Calu3 (cell line): Measurements from ENCODE around the gene C10orf90. TPM values are rescaled to one million over a fixed set of nuclear protein-coding genes. Genes with fewer than 3 reads are reported as not detected.

Source experiments
- BruUV-seq: library from RNA; stranded (reverse); fragments of 400-500 nt; replicated peaks from 2 replicates; lab custom pipeline; 2021; lab: Mats Ljungman, UMichigan
- CTCF ChIA-PET: fragments of 300-600 bp; sonication (Branson Sonifier 250); formaldehyde crosslinking; loops from one replicate; lab custom pipeline; 2022; ENCODE audit warnings: antibody characterized with exemption; lab: Charles Lee
- DNase-seq: peaks from one replicate; pipeline ENCODE4 v3.0.0; 2022
- H3K27ac Mint-ChIP-seq: one replicate; pipeline ENCODE4 v1.8.0; 2022; ENCODE audit warnings: mixed read lengths; ENCODE audit not compliant: unreplicated experiment
- H3K27me3 Mint-ChIP-seq: one replicate; pipeline ENCODE4 v1.8.0; 2022; ENCODE audit warnings: mixed read lengths; ENCODE audit not compliant: unreplicated experiment
- H3K36me3 Mint-ChIP-seq: one replicate; pipeline ENCODE4 v1.8.0; 2022; ENCODE audit warnings: mild to moderate bottlenecking, moderate library complexity, mixed read lengths; ENCODE audit not compliant: insufficient read depth, unreplicated experiment
- H3K4me1 Mint-ChIP-seq: one replicate; pipeline ENCODE4 v1.8.0; 2022; ENCODE audit warnings: mild to moderate bottlenecking, low read depth, mixed read lengths; ENCODE audit not compliant: unreplicated experiment
- H3K4me3 Mint-ChIP-seq: one replicate; pipeline ENCODE4 v1.8.0; 2022; ENCODE audit warnings: mild to moderate bottlenecking, low read depth, moderate library complexity, mixed read lengths; ENCODE audit not compliant: unreplicated experiment
- H3K9me3 Mint-ChIP-seq: one replicate; pipeline ENCODE4 v1.8.0; 2022; ENCODE audit warnings: low read depth, mixed read lengths; ENCODE audit not compliant: unreplicated experiment
- intact Hi-C: fragments of 100-400 bp; cut with micrococcal nuclease; formaldehyde crosslinking; loops from one replicate; pipeline ENCODE4 v1.10.0; 2022; ENCODE audit not compliant: unreplicated experiment
- total RNA-seq: library from RNA; stranded (reverse); gene quantifications from 2 replicates; pipeline ENCODE4 v1.2.3, GENCODE V29; 2022
- TF ChIP-seq, protein P1 (sequence below): fragments of 200-600 bp; IDR thresholded peaks from one replicate; pipeline ENCODE4 v1.8.0; 2022; ENCODE audit warnings: antibody characterized with exemption; ENCODE audit not compliant: unreplicated experiment

The C10orf90 gene
- total RNA-seq, 1 experiment from 2014 or later: not detected

DNA sequence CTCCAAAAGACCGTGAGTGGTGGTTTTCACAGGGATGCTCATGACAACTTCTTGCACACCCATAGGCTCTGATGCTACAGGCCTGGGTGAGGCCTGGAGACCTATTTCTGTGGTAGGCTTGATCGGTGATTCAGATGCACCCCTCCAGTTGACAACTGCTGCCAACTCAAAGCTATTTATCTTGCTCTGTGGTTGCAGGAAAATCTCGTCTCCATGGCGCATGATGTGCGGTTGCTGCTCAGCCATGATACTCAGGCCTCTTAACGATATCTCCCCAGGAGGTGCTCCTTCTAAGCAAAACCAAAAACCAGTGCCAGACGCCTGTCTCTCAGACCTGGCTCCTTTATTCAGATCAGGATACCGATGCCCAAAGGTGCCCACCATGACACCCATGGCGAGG, 31.4 kb downstream of the C10orf90 start:
- TF ChIP-seq, protein P1, sequence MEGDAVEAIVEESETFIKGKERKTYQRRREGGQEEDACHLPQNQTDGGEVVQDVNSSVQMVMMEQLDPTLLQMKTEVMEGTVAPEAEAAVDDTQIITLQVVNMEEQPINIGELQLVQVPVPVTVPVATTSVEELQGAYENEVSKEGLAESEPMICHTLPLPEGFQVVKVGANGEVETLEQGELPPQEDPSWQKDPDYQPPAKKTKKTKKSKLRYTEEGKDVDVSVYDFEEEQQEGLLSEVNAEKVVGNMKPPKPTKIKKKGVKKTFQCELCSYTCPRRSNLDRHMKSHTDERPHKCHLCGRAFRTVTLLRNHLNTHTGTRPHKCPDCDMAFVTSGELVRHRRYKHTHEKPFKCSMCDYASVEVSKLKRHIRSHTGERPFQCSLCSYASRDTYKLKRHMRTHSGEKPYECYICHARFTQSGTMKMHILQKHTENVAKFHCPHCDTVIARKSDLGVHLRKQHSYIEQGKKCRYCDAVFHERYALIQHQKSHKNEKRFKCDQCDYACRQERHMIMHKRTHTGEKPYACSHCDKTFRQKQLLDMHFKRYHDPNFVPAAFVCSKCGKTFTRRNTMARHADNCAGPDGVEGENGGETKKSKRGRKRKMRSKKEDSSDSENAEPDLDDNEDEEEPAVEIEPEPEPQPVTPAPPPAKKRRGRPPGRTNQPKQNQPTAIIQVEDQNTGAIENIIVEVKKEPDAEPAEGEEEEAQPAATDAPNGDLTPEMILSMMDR: no peak
- CTCF ChIA-PET: no interaction called here
- Mint-ChIP-seq H3K36me3 (no peaks in the 10 kb centered on the region), H3K27ac (no peak overlapping the region), H3K9me3 (peaks cover 5% of the 10 kb centered on the region), H3K27me3 (peaks cover 24% of the 10 kb centered on the region), H3K4me3 (no peak overlapping the region), H3K4me1 (no peaks in the 10 kb centered on the region)
- BruUV-seq: no TSS peak
- intact Hi-C loops: no loop called here
- DNase-seq: no peak

DNA sequence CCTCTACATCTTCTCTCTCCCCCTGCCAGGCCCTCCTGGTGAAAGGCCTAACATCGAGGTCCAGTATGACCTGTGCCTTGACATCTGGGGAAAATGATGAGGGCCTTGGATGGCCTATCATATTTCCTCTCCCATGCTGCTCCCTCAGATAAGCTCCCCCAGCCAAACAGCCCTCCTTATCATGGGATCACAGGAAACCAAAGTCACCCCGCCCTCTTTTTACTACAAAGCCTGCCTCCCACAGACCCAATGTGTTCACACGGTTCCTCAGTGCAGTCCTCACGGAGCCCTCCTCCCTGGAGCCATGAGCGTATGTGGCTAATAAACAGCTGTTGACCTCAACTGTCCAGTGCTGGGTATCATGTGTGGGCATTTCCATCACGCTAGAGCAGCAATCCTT, 32.0 kb downstream of the C10orf90 start:
- H3K27ac Mint-ChIP-seq: no peak overlapping the region

DNA sequence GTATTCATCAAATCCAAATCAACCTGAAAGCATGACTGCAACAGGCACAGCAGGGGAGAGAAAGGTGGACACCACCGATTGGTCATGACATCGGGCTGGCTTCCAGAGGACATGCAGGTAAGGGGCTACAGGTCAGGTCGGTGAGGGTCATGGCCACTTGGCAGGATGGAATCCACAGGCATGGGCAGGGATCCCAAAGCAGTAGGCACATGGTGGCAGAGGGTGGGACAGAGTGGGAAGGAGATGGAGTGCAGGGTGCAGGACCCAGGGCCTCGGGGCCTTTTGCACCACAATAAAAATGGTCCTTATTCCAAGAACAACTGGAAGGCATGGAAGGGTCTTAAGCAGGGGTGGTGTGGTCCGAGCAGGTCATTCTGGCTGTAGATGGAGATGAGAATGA, 33.0 kb downstream of the C10orf90 start:
- Mint-ChIP-seq H3K4me1 (no peaks in the 10 kb centered on the region), H3K36me3 (no peaks in the 10 kb centered on the region), H3K4me3 (no peak overlapping the region), H3K9me3 (peaks cover 1% of the 10 kb centered on the region), H3K27me3 (peaks cover 18% of the 10 kb centered on the region), H3K27ac (no peak overlapping the region)
- CTCF ChIA-PET: no interaction called here
- no TSS peak for BruUV-seq
- DNase-seq: no peak
- intact Hi-C loops: no loop called here
- TF ChIP-seq, protein P1: no peak

More for the DNA sequence above, 32.0 kb downstream of the C10orf90 start:
- H3K9me3 Mint-ChIP-seq: peaks cover 5% of the 10 kb centered on the region
- intact Hi-C loops: no loop called here
- H3K36me3 Mint-ChIP-seq: no peaks in the 10 kb centered on the region
- no peak overlapping the region for H3K4me3 Mint-ChIP-seq
- CTCF ChIA-PET: no interaction called here
- no peak for DNase-seq
- TF ChIP-seq, protein P1: no peak
- H3K27me3 Mint-ChIP-seq: peaks cover 24% of the 10 kb centered on the region
- no peaks in the 10 kb centered on the region for H3K4me1 Mint-ChIP-seq
- no TSS peak for BruUV-seq

DNA sequence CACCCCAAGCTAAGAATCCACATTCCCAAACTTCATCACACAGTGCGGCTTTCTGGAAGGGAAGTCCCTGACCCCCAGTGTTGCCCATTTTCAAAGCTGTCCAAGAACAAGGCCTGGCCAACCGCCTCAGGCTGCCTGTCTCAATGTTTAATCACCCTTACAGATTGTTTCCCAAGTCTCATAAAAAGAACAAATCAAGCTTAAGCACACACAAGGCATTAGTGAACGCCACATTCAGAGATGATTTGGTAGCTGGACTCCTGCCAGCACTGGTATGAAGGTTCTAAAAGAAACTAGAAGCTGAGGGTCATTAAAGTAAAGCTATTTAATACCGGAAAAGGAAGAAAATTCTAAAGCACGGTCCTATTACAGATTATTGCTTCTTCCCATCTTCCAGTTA, 35.6 kb downstream of the C10orf90 start:
- CTCF ChIA-PET: no interaction called here
- peaks cover 29% of the 10 kb centered on the region for H3K27me3 Mint-ChIP-seq
- no peaks in the 10 kb centered on the region for H3K36me3 Mint-ChIP-seq
- no peaks in the 10 kb centered on the region for H3K4me1 Mint-ChIP-seq
- no peak overlapping the region for H3K4me3 Mint-ChIP-seq
- intact Hi-C loops: no loop called here
- no peak overlapping the region for H3K27ac Mint-ChIP-seq
- no peak for DNase-seq
- no TSS peak for BruUV-seq
- TF ChIP-seq, protein P1: no peak
- no peaks in the 10 kb centered on the region for H3K9me3 Mint-ChIP-seq
